Mesodermal cell (in vitro differentiated cells): ENCODE measurements around the gene ZBTB38.
A peak's percentile ranks its signal among the peaks of the same experiment; 100 is the strongest.

Experiments used
- H3K27ac ChIP-seq: 2 replicates; pipeline ENCODE4 v1.7.0; 2013; ENCODE audit warnings: mild to moderate bottlenecking, low read depth, low read length, moderate library complexity; ENCODE audit not compliant: severe bottlenecking
- H3K36me3 ChIP-seq: 2 replicates; pipeline ENCODE4 v1.7.1; 2013; ENCODE audit warnings: mild to moderate bottlenecking, low read length, moderate library complexity; ENCODE audit not compliant: control insufficient read depth, insufficient read depth
- H3K4me1 ChIP-seq: one replicate; pipeline ENCODE4 v1.7.1; 2013; ENCODE audit warnings: mild to moderate bottlenecking, low read length; ENCODE audit not compliant: insufficient read depth, control insufficient read depth, poor library complexity, severe bottlenecking
- H3K4me3 ChIP-seq: 2 replicates; pipeline ENCODE4 v1.7.0; 2013; ENCODE audit warnings: low read length, control low read depth, mild to moderate bottlenecking; ENCODE audit not compliant: insufficient read depth, poor library complexity, severe bottlenecking; ENCODE audit errors: extremely low read depth
- H3K9me3 ChIP-seq: 2 replicates; pipeline ENCODE4 v1.7.1; 2013; ENCODE audit warnings: mild to moderate bottlenecking, low read length, moderate library complexity; ENCODE audit not compliant: control insufficient read depth
- WGBS, 2 experiments: methylation state at CpG; one replicate each; pipeline ENCODE4 v1.1.5; 2013; ENCODE audit warnings: missing lambda C conversion rate in 2 of 2; ENCODE audit not compliant: insufficient coverage in 2 of 2; 5-methylcytosine and 5-hydroxymethylcytosine counted together

The ZBTB38 gene

GRCh38 chr3:141367038-141367730, 1.1 kb upstream of the ZBTB38 start:
- Histone ChIP-seq H3K36me3 (peaks cover 17% of the 10 kb centered on the region), H3K9me3 (peaks cover 9% of the 10 kb centered on the region), H3K4me3 (no peak overlapping the region), H3K4me1 (peaks cover 39% of the 10 kb centered on the region), H3K27ac (peak overlapping the region; percentile 100)
- WGBS, 2 experiments: 92 to 98% methylated on average over 5 to 10 of the region's 12 CpGs

- H3K4me1 ChIP-seq: peaks cover 41% of the 10 kb centered on the region
- H3K4me3 ChIP-seq: peak overlapping the region; percentile 29
- peak overlapping the region; percentile 100 for H3K27ac ChIP-seq
- H3K9me3 ChIP-seq: no peaks in the 10 kb centered on the region
- 75 to 80% methylated on average over 10 to 11 of the region's 15 CpGs for WGBS, 2 experiments
- peaks cover 32% of the 10 kb centered on the region for H3K36me3 ChIP-seq
Measured at GRCh38 chr3:141368925-141369794, 856 bp downstream of the ZBTB38 start.

GRCh38 chr3:141370065-141370533, 1.8 kb downstream of the ZBTB38 start:
- peaks cover 37% of the 10 kb centered on the region for H3K36me3 ChIP-seq
- peaks cover 44% of the 10 kb centered on the region for H3K4me1 ChIP-seq
- H3K4me3 ChIP-seq: no peak overlapping the region
- H3K9me3 ChIP-seq: no peaks in the 10 kb centered on the region
- H3K27ac ChIP-seq: peak overlapping the region; percentile 100
- WGBS, 2 experiments: 40% methylated on average over 1 of the region's 2 CpGs; no CpG with 5 or more reads in 1 of the 2 experiments

- no peaks in the 10 kb centered on the region for H3K9me3 ChIP-seq
- H3K4me1 ChIP-seq: peaks cover 27% of the 10 kb centered on the region
- no peak overlapping the region for H3K4me3 ChIP-seq
- H3K27ac ChIP-seq: no peak overlapping the region
- H3K36me3 ChIP-seq: peaks cover 55% of the 10 kb centered on the region
Measured at GRCh38 chr3:141371882-141372281, 3.6 kb downstream of the ZBTB38 start.

GRCh38 chr3:141372656-141373055, 4.4 kb downstream of the ZBTB38 start:
- Histone ChIP-seq H3K9me3 (no peaks in the 10 kb centered on the region), H3K4me3 (no peak overlapping the region), H3K4me1 (peaks cover 19% of the 10 kb centered on the region), H3K36me3 (peaks cover 63% of the 10 kb centered on the region), H3K27ac (no peak overlapping the region)

GRCh38 chr3:141373232-141373631, 4.9 kb downstream of the ZBTB38 start:
- Histone ChIP-seq H3K4me3 (no peak overlapping the region), H3K36me3 (peaks cover 68% of the 10 kb centered on the region), H3K27ac (no peak overlapping the region), H3K9me3 (no peaks in the 10 kb centered on the region), H3K4me1 (peaks cover 15% of the 10 kb centered on the region)

- Histone ChIP-seq H3K36me3 (peaks cover 74% of the 10 kb centered on the region), H3K27ac (no peak overlapping the region), H3K4me1 (peaks cover 13% of the 10 kb centered on the region), H3K9me3 (no peaks in the 10 kb centered on the region), H3K4me3 (no peak overlapping the region)
- WGBS, 2 experiments: 79 to 80% methylated on average over 3 to 5 of the region's 7 CpGs
Measured at GRCh38 chr3:141373768-141374526, 5.6 kb downstream of the ZBTB38 start.

GRCh38 chr3:141375381-141376301, 7.3 kb downstream of the ZBTB38 start:
- Histone ChIP-seq H3K9me3 (no peaks in the 10 kb centered on the region), H3K4me3 (no peak overlapping the region), H3K27ac (no peak overlapping the region), H3K4me1 (peaks cover 5% of the 10 kb centered on the region), H3K36me3 (peaks cover 76% of the 10 kb centered on the region)
- 76 to 80% methylated on average over 7 of the region's 10 CpGs for WGBS, 2 experiments

GRCh38 chr3:141377377-141377776, 9.1 kb downstream of the ZBTB38 start:
- Histone ChIP-seq H3K9me3 (no peaks in the 10 kb centered on the region), H3K36me3 (peaks cover 80% of the 10 kb centered on the region), H3K4me1 (peaks cover 5% of the 10 kb centered on the region), H3K27ac (no peak overlapping the region), H3K4me3 (no peak overlapping the region)
- WGBS, 2 experiments: 83 to 100% methylated on average over 1 of the region's 3 CpGs

- Histone ChIP-seq H3K36me3 (peaks cover 81% of the 10 kb centered on the region), H3K4me3 (no peak overlapping the region), H3K9me3 (no peaks in the 10 kb centered on the region), H3K27ac (no peak overlapping the region), H3K4me1 (peaks cover 5% of the 10 kb centered on the region)
- 90 to 92% methylated on average over 3 of the region's 4 CpGs for WGBS, 2 experiments
Measured at GRCh38 chr3:141378556-141378955, 10.3 kb downstream of the ZBTB38 start.
